ENCODE results near the gene XPR1. TPM values are rescaled to one million over a fixed set of nuclear protein-coding genes. Genes with fewer than 3 reads are reported as not detected.

XPR1 gene
- total and polyA plus RNA-seq, 2 experiments from 2014 or later = 18.1 to 36.4 TPM

DNA sequence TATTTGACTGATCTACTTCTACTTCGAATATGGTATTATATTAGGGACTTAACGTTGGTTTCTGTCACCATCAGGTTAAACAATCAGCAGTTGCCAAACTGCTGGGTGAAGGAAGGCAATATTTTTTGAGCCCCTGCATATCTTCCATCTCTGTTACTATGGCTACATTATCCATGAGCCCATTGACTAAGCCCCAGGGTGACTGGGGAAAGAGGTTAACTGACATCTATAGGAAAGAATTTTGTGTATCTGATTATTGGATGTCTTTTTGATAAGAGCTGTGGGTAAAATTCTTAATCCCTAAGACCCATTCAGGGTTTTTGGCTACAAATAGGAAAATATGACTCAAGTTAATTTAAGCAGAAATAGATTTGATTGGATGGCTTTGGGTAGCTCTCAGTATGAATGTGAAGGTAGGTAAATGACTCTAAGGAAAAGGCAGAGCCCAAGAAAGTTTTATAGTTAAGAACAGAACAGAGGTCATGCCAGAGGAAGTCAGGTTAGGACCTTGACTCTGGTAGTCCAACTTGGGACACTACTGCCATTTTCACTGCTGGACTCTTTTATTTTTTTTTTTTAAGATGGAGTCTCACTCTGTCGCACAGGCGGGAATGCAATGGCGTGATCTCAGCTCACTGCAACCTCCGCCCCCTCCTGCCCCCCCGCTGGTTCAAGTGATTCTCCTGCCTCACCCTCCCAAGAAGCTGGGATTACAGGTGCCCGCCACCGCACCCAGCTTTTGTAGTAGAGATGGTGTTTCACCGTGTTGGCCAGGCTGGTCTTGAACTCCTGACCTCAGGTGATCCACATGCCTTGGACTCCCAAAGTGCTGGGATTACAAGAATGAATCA lies 8.9 kb upstream of the XPR1 start:
- H3K4me1 ChIP-seq (ENCODE audit: low read depth) = no peaks in the 10 kb centered on the region
- no peak for DNase-seq (ENCODE audit: low read depth in 1 of 2, low spot score in 1 of 2)
- no peak overlapping the region for H3K4me3 ChIP-seq
- no peaks in the 10 kb centered on the region for H3K27me3 ChIP-seq
- TF ChIP-seq, protein P1, sequence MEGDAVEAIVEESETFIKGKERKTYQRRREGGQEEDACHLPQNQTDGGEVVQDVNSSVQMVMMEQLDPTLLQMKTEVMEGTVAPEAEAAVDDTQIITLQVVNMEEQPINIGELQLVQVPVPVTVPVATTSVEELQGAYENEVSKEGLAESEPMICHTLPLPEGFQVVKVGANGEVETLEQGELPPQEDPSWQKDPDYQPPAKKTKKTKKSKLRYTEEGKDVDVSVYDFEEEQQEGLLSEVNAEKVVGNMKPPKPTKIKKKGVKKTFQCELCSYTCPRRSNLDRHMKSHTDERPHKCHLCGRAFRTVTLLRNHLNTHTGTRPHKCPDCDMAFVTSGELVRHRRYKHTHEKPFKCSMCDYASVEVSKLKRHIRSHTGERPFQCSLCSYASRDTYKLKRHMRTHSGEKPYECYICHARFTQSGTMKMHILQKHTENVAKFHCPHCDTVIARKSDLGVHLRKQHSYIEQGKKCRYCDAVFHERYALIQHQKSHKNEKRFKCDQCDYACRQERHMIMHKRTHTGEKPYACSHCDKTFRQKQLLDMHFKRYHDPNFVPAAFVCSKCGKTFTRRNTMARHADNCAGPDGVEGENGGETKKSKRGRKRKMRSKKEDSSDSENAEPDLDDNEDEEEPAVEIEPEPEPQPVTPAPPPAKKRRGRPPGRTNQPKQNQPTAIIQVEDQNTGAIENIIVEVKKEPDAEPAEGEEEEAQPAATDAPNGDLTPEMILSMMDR (IDR thresholded peaks at IDR 0.05; ENCODE audit: low read depth, low read length) = no peak
- H3K36me3 ChIP-seq = no peaks in the 10 kb centered on the region
- no peaks in the 10 kb centered on the region for H3K9me3 ChIP-seq (ENCODE audit: low read depth)
- H3K27ac ChIP-seq = no peak overlapping the region

DNA sequence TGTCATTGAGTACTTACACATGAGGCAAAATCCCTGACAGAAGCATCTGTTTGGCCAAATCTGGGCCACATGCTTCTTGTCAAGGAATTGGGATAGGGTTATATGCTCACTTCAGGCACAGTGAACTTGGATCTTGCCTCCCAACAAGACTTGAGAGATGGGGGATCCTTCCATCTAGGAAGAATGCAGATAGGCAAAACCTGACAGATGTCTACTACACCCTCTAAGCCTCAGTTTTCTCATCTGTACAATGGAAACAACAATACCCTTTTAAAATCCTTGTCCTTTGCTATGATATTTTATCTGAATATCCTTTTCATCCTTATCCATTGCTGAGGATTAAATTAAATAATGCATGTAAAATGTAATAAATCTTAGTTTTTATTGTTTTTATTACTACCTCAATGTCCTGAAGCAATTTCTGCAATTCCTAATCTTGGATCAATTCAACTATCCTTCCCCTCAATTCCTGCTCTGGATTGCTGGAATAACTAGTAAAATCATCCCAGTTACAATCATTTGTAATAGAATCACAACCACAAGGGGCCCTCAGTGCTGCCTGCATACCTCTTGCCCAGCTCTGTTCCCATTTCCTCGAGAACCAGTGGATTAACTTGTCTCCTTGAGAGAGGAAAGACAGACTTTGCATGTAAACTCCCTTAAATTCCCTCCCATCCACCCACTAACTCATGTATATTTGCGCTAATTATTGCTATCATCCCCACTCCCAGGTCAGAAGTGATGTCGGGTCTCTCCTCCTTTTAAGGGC lies 8.1 kb upstream of the XPR1 start:
- H3K4me1 ChIP-seq (ENCODE audit: low read depth) = no peaks in the 10 kb centered on the region
- H3K27me3 ChIP-seq = no peaks in the 10 kb centered on the region
- no peak overlapping the region for H3K27ac ChIP-seq
- no peaks in the 10 kb centered on the region for H3K36me3 ChIP-seq
- peak in 1 of 2 donors; percentile 61 for DNase-seq (ENCODE audit: low read depth in 1 of 2, low spot score in 1 of 2)
- H3K9me3 ChIP-seq (ENCODE audit: low read depth) = no peaks in the 10 kb centered on the region
- no peak overlapping the region for H3K4me3 ChIP-seq
- TF ChIP-seq, protein P1 (IDR thresholded peaks at IDR 0.05; ENCODE audit: low read depth, low read length) = peak; percentile 52

DNA sequence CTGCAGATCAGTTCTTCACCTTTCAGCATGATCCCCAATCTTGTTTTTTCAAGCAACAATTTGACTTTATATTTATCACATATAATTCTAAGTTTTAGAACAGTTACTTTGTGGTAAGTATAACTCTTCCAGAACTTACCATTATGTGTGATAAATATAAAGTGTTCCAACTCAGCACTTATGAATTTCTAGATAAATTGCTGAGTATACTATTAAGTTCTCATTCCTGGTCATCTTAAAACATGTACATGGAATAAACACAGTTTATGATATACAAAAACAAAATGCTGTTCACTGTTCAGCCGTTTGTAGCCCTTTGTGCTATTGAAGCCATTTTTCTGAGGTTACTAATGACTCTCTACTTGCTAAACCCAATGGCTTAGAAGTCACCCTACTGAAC lies 5.1 kb upstream of the XPR1 start:
- TF ChIP-seq, protein P1 (IDR thresholded peaks at IDR 0.05; ENCODE audit: low read depth, low read length) = no peak
- H3K36me3 ChIP-seq = no peaks in the 10 kb centered on the region
- no peaks in the 10 kb centered on the region for H3K27me3 ChIP-seq
- peaks cover 4% of the 10 kb centered on the region for H3K4me1 ChIP-seq (ENCODE audit: low read depth)
- DNase-seq (ENCODE audit: low read depth in 1 of 2, low spot score in 1 of 2) = no peak
- no peaks in the 10 kb centered on the region for H3K9me3 ChIP-seq (ENCODE audit: low read depth)
- H3K4me3 ChIP-seq = no peak overlapping the region
- H3K27ac ChIP-seq = no peak overlapping the region

DNA sequence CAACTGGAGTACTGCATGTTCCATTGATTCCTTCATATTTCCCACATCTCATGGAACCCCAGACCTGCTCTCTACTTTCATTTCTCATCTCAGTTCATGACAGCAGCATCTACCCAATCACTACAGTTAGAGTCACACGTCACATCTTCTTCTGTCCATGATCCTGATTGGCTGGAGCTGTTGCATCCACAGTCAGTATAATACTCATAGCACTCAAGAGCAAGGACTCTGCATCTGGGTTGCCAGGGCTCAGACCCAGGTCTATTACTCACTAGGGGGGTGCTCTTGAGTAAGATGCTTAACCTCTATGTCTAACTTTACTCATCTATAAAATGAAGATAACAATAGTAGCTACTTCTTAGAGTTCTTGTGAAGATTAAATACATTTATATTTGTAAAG lies 4.4 kb upstream of the XPR1 start:
- Histone ChIP-seq H3K36me3 (no peaks in the 10 kb centered on the region), H3K9me3 (ENCODE audit: low read depth) (no peaks in the 10 kb centered on the region), H3K4me1 (ENCODE audit: low read depth) (peaks cover 4% of the 10 kb centered on the region), H3K4me3 (no peak overlapping the region), H3K27me3 (no peaks in the 10 kb centered on the region), H3K27ac (no peak overlapping the region)
- DNase-seq (ENCODE audit: low read depth in 1 of 2, low spot score in 1 of 2) = peak in 1 of 2 donors; percentile 23
- TF ChIP-seq, protein P1 (IDR thresholded peaks at IDR 0.05; ENCODE audit: low read depth, low read length) = no peak

DNA sequence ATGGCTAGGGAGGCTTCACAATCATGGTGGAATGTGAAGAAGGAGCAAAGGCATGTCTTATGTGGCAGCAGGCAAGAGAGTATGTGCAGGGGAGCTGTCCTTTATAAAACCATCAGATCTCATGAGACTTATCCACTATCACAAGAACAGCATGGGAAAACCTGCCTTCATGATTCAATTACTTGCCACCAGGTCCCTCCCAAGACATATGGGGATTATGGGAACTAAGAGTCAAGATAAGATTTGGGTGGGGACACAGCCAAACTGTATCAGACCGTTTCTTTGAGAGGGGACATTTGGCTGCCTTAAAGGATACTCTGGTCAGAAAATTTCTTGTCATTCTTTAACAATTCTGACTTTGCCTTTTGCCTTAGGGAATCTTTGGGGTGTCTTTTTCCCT lies 3.2 kb upstream of the XPR1 start:
- TF ChIP-seq, protein P1 (IDR thresholded peaks at IDR 0.05; ENCODE audit: low read depth, low read length) = no peak
- no peaks in the 10 kb centered on the region for H3K9me3 ChIP-seq (ENCODE audit: low read depth)

More for the DNA sequence above, 3.2 kb upstream of the XPR1 start:
- Histone ChIP-seq H3K4me3 (no peak overlapping the region), H3K27me3 (no peaks in the 10 kb centered on the region), H3K4me1 (ENCODE audit: low read depth) (peaks cover 11% of the 10 kb centered on the region), H3K36me3 (no peaks in the 10 kb centered on the region), H3K27ac (no peak overlapping the region)
- no peak for DNase-seq (ENCODE audit: low read depth in 1 of 2, low spot score in 1 of 2)

Data from cardiac muscle cell (in vitro differentiated cells and primary cell).